NCI-H2107 treated with DMSO at 0.1 percent for 48 hours (cell line): ENCODE results near the gene PGLYRP3.
"Not testable (repeated sequence)": the region's sequence is repeated elsewhere in the genome, so short reads cannot be mapped to it uniquely, and the experiment has no call there.

ENCODE experiments used
- DNase-seq: peaks from one replicate; lab custom pipeline; 2025; ENCODE audit not compliant: unreplicated experiment; lab: John Stamatoyannopoulos, UW

Gene PGLYRP3

DNA sequence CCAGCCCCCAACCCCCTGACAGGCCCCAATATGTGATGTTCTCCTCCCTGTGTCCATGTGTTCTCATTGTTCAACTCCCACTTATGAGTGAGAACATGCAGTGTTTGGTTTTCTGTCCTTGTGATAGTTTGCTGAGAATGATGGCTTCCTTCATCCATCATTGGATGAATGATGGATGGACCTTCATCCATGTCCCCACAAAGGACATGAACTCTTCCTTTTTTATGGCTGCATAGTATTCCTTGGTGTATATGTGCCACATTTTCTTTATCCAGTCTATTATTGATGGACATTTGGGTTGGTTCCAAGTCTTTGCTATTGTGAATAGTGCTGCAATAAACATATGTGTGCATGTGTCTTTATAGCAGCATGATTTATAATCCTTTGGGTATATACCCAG is 1.6 kb upstream of the PGLYRP3 start:
- not testable (repeated sequence) for DNase-seq

DNA sequence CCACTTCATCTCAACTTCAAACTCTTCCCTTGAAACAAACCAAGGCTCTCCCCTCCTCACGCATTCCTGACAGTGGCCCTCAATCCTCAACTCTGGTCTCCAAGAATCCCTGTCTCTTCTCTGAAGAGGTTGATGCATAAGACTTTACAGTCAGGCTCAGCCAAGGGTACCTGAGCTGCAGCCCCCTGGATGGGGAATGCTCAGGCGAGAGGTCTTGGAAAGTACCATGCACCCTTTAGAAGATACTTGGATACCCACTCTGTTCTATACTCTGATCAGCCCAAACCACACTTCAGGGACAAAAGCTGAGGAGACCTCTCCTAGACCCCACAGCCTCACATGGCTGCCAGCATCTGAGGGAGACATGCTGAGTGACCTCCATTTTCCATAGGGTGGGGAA is 536 bp upstream of the PGLYRP3 start:
- no peak for DNase-seq

GRCh38 chr1:153310526-153310925 is 2.2 kb downstream of the PGLYRP3 start:
- no peak for DNase-seq

DNA sequence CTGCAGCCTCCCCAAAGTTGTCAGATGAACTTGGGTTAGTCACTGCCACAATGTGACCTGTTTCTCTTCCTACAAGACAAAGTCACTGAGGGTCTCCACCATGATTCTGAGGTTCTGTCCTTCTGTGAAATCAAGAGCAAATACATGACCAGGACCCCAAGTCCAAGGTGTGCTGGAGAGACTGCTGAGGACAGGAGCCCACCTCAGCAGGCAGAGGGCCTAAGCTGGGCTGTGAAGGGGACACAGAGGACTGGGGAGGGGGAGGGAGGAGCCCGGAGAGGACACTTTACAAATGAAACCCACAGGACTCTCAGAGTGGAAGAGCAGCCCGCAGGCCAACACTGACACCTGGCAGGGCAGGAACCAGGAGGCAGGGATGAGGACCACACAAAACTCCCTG is 3.3 kb downstream of the PGLYRP3 start:
- DNase-seq, result no peak

GRCh38 chr1:153308540-153308939 is 4.2 kb downstream of the PGLYRP3 start:
- DNase-seq, result no peak

DNA sequence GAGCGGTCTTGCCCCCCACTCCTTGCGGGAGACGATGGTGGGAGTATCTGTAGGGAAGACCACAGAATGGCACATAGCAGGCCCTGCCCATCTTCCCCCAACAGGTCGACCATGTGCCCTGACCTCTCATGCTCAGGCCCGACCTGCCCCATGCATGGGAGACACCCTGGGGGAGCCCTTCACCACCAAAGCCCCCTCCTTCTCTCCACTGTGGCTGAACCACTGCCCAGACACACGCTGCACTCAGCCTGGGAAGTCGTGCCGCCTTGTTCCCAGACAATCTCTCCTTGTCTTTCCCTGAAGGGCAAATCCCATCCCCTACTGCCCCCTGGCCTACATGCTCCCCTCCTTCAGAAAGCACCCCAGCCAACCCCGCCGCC is 5.5 kb downstream of the PGLYRP3 start:
- DNase-seq, result no peak

DNA sequence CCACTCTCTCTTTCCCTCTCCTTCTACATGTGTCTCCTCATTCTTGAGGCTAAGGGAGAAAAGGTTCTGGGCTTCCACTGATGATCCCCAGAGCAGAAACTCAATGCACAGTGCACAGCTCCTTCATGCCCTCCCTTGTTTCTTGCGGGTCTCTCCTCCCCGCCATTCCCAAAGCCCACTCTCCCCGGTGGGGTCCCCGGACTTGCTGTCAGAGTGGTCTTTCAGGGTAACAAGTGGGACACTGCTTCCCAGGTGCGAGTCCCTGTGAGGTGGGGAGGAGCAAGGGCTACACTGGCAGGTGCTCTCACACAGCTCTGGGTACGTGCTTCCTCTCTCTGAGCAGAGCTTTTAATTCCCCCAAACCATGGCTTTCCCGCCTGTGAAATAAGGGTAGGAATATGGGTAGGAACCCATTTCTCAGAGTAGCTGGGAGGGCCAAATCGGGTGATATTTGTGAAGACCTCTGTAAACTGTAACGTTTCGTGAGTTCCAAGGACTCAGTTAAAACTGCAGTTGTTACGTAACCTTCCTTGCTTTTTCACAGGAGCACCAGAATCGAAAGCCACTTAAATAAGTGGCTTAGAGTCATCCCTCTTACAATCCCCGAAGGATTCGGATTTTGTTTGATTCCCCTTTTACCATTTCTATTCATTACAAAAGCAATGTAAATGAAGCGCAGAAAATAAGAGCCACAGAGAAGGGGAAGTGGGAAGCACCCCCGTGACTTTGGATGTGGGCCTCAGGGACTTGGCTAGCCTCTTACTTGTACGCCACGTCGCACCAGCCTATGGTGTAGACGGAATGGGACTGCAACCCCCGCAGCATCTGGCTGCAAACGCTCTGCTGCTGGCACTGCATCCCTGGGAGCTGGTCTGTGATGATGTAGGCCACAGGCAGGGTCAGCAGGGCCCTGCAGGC is 6.2 kb downstream of the PGLYRP3 start:
- DNase-seq, result no peak

DNA sequence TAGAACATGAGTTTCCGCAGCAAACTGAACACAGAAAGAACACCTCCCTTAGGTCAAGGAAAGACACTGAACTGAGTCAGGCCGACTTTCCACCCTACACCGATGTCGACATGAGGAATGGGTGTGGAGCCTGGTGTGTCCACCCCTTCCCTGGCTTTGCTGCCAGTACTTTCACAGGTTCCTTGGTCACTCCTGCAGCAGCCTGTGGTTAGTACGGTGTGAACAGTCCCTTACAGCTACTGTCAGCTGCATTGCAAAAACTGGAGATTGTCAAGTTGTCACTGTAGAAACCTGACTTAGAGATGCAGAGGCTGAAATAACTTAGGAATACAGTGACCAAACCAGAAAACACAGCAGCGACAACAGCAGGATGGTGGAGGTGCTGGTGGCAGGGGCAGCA is 7.1 kb downstream of the PGLYRP3 start:
- DNase-seq, result no peak

DNA sequence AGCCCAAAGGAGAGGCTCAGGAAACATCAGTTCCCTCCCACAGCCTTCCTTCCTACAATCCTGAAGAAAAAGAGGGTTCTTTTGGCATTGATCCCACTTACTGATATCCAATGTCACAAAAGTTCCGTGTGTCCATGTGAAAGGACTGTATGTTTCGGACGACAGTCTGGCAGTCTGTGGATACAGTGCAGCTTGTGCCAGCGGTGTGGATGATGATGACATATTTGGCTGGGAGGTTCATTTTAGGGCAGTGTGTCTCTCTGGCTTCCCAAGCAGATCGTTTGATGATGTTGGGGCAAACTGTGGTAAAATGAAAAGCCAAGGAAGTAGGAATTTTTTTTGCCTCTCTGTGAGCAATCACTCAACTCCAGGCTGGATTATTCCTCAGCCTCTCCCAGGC is 10.4 kb downstream of the PGLYRP3 start:
- DNase-seq, result no peak

DNA sequence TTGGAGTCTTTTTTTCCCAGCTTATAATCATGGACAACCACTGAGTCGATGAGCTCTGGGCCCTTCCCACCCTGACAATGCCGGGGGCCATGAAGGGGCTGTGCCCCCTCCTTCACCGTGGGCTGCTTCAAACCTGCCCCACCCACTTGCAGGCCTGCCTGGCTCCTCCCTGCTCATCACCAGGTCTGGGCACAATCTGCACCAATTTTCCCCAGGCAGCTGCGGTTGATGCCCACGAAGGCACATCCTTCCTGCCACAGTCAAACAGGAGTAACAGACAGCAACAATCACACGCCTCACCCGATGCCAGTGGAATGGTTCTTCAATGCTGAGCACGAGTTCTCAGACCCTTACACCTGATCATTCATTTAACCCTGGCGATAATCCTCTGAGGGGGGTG is 18.9 kb downstream of the PGLYRP3 start:
- DNase-seq, result no peak

DNA sequence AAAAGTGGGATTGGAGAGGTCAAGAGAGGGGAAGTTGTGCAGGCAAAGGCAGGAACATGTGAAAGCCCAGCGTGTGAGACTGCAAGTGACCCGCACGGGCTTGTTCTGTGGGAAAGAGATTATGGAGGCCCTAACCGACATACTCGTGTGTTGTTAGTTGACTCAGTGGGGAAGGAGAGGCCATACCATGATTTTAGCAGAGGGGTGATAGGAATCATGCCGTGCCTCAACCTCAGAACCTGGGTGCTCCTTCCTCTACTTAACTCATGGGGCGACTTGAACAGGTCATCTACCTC is 19.3 kb downstream of the PGLYRP3 start:
- DNase-seq, result no peak

- DNase-seq, result no peak
These were observed 19.8 kb downstream of the PGLYRP3 start for GRCh38 chr1:153292740-153293479.

GRCh38 chr1:153292185-153292584 is 20.6 kb downstream of the PGLYRP3 start:
- no peak for DNase-seq

- DNase-seq, result no peak
These were observed 21.2 kb downstream of the PGLYRP3 start for GRCh38 chr1:153291514-153291913.

GRCh38 chr1:153288634-153289275 is 24.0 kb downstream of the PGLYRP3 start:
- no peak for DNase-seq

GRCh38 chr1:153277852-153278251 is 34.9 kb downstream of the PGLYRP3 start:
- DNase-seq, result peak; percentile 50

DNA sequence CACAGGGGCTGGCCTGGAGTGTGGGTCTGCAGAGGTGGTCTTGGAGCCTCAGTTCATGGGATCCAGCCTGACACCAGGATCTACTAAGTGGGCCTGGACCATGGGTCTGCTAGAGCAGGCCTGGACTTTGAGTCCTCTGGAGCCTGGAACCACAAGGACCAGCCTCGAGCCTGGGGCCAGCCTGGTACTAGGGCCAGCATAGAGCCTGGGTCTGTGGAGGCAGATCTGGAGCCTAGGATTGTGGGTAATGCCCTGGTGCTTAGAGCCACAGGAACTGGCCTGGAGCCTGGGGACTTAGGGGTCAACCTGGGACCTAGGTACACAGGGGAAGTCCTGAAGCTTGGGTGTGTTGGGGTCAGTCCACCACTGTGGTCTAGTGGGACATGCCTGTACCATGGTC is 40.6 kb downstream of the PGLYRP3 start:
- no peak for DNase-seq

GRCh38 chr1:153271711-153272110 is 41.0 kb downstream of the PGLYRP3 start:
- DNase-seq, result no peak

DNA sequence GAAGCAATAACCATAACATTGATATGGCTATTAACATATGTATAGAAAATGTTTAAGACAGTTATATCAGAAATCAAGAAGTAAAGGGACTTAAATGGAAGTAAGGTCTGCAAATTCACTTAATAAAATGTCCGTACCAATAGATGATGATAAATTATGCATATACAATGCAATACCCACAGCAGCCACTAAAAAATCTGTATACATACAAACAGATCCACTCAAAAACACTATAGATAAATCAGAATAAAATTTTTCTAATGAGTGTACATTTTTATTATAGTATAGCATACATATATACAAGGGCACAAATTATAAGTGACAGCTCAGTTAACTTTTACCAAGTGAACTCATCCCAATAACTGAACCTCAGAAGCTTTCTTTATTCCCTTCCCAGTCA is 47.3 kb downstream of the PGLYRP3 start:
- no peak for DNase-seq

- no peak for DNase-seq
These were observed 50.1 kb downstream of the PGLYRP3 start for GRCh38 chr1:153262462-153263157.

DNA sequence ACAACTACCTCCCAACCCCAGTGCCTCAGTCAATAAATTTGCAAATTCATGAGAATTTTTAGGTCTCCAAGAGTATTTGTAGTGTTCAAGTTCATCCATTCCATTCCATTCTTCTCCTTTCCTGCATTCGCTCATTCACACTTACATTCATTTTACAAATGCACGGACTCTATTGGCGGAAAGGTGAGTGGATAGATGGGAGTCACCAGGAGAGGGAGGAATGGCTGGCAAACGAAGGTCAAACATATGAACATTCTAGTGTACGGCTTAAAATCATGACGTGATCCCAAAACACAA is 50.7 kb downstream of the PGLYRP3 start:
- DNase-seq, result no peak
